Stimulated activated CD4-positive, alpha-beta T cell treated with anti-CD3 and anti-CD28 coated beads, Interleukin-15, amount 100 ng/mL, for 24 hours (primary cell): ENCODE results near the gene KRTAP22-1.

Experiments used
- DNase-seq: peaks from one replicate; pipeline ENCODE4 v3.0.0-alpha.2; 2020

Gene KRTAP22-1

GRCh38 chr21:30600787-30601186 lies at the start of gene KRTAP22-1:
Gene KRTAP22-1 (plus strand): TSS chr21:30601087.
- no peak for DNase-seq

DNA sequence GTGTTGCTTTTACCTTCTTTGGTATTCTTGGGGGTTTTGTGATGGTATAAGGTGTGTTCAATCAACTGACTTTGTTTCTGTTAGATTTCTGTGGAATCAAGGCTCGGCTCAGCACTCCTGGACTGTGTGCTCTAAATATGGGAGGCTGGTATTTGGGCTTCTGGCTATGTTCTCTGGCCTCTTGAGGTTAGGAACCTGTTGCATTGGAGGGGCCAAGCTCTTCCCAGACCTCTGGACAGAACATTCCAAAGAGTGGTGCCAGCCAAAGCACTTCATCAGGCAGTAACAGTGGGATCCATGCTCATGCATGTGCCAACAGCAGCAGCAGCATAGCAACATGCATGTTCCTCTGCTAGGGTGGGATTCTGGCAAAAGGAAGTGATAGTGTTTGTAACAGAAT lies 48.1 kb upstream of the KRTAP22-1 start:
- no peak for DNase-seq

GRCh38 chr21:30555095-30555494 lies 45.8 kb upstream of the KRTAP22-1 start:
- no peak for DNase-seq

DNA sequence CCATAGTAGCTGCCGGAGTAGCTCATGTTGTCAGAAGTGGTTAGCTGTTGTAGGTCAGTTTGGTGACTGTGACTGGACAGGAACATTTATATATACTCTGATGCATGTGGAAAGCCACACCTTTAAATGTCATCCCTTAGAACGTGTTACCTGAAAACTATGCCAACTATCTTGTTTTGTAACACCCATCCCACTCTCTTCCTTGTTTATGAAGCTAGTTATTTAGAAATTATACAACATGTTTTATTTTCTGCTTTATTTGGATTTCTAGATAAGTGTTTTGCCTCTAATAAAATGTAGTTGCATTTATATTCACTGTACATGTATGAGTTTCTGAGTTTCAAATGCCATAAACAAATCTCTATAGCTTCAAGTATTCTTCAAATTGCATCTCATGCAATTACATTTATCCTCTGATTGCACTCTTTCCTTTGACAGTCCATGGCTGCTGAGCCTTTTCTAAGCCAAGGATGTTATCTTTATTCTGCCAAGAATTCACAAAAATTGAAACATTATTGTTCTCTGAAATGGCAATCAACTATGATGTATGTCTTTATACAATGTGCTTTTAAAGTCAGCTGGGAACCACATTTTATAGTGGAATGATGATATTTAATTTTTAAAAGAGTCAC lies 39.5 kb upstream of the KRTAP22-1 start, which contains the start of gene KRTAP19-7:
Gene KRTAP19-7 (minus strand): TSS at position 51 of the 632 bp plus-strand sequence. CDS start 25 bp downstream, at position 26.
- no peak for DNase-seq

DNA sequence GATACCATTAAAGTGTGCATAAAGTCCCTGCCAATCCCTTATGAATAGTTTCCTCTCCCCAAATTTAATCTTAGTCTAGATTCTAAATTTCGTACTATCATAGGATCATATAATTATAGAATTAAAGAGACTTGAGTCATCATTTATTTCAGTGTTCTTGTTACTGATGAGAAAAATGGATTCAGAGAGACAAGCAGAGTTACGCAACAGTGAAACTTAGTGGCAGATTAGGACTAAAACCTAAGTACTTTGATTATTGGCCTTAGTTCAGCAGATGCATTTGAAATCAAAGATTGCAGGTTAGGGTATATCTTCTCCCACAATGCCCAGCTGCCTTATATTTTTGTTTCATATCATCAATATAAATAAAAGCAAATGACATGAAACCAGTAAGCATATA lies 38.9 kb upstream of the KRTAP22-1 start:
- DNase-seq = no peak

- DNase-seq = no peak
Measured at GRCh38 chr21:30563072-30563471, 37.8 kb upstream of the KRTAP22-1 start.

- DNase-seq = no peak
Measured at GRCh38 chr21:30563630-30564029, 37.3 kb upstream of the KRTAP22-1 start.

DNA sequence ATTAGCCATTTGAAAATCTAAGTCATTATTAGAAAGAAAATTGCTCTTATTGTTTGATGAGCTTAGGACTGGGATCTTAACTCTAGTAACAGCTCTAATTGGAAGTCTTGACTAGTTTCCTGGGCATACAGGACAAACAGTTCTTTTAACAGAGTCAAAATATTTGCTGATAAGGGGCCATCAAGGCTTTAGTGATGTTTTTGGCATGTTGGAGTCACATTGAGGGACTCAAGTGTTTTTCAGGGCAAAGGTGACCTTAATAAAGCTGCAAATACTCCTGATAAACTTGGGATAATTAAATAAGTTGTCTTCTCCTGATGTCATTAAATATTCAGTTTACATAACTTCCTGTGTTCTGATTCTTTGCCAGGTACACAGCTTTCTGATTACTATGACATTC lies 33.3 kb upstream of the KRTAP22-1 start:
- DNase-seq = no peak

- no peak for DNase-seq
Measured at GRCh38 chr21:30577766-30578165, 23.1 kb upstream of the KRTAP22-1 start.

GRCh38 chr21:30579346-30579745 lies 21.5 kb upstream of the KRTAP22-1 start:
- DNase-seq = no peak

GRCh38 chr21:30580132-30580531 lies 20.8 kb upstream of the KRTAP22-1 start:
- DNase-seq = no peak

- no peak for DNase-seq
Measured at GRCh38 chr21:30582870-30583269, 18.0 kb upstream of the KRTAP22-1 start.

GRCh38 chr21:30590297-30590696 lies 10.6 kb upstream of the KRTAP22-1 start, which contains the start of gene KRTAP22-2:
Gene KRTAP22-2 (minus strand): TSS chr21:30590397.
- no peak for DNase-seq

GRCh38 chr21:30592140-30592539 lies 8.7 kb upstream of the KRTAP22-1 start, which contains the start of gene KRTAP6-3:
Gene KRTAP6-3 (plus strand): TSS chr21:30592440. CDS start chr21:30592446, 6 bp downstream.
- DNase-seq = no peak

- DNase-seq = no peak
Measured at GRCh38 chr21:30598802-30599201, 2.1 kb upstream of the KRTAP22-1 start, which contains the start of gene KRTAP6-2. Gene KRTAP6-2 (minus strand): TSS chr21:30598902. CDS start chr21:30598874, 28 bp downstream.

DNA sequence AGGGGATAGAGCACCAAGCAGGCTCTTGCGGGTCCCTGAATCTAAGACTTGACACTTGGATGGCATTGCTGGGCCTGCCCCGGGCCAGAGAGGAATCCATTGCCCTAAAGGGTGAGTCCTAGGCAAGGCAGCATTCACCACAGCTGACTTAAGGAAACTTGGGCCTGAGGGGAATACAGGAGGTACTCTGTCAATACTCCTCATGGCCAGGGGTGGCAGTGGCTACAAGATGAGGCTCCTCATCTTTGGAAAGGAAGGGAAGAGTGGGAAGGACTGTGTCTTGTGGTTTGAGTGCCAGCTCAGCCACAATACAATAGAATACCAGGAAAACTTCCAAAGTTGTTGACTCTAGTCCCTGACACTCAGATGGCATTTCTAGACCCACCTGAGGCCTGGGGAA lies 5.1 kb downstream of the KRTAP22-1 start:
- DNase-seq = no peak

GRCh38 chr21:30612132-30612531 lies 11.2 kb downstream of the KRTAP22-1 start:
- DNase-seq = no peak

DNA sequence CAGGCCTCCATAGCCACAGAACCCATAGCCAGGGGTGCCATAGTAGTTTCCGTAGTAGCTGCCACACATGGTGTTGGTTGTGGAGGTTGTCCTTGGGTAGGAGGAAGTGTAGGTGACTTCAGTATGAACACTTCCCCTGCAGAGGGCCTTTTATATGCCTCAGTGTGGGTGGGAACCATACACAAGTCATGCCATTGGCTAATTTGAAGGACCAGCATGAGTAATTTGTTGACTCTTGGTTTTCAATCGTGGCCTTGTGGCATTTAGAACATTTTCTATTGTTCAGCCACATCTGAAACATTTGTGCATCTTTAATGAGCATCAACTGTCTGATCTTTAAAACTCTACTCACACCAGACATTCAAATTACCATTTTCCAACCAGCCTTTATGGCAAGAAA lies 12.9 kb downstream of the KRTAP22-1 start, which contains the start of gene KRTAP6-1:
Gene KRTAP6-1 (minus strand): TSS at position 95 of the 400 bp plus-strand sequence. CDS start 26 bp downstream, at position 69.
- DNase-seq = no peak

- DNase-seq = no peak
Measured at GRCh38 chr21:30615199-30615598, 14.3 kb downstream of the KRTAP22-1 start.

- no peak for DNase-seq
Measured at GRCh38 chr21:30616125-30616524, 15.2 kb downstream of the KRTAP22-1 start, which contains the start of gene KRTAP20-1. Gene KRTAP20-1 (plus strand): TSS chr21:30616425. CDS start chr21:30616455, 30 bp downstream.

DNA sequence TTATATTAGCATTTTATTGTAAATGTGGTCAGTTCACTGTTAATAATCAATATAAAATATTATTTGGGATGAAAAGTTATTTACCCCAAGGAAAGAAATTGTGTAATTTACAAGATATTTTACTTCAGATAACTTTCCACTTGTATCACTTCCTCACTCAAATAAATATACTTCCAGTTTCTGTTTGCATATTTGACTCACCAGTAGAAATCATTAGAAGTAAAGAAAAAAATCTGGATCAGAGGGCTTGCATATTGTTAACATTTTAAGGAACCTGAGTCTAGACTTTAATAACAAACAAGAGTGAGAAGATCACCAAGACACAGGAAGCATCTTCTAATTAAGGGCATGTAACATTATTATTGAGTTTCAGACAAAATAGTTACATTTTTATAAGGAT lies 19.2 kb downstream of the KRTAP22-1 start:
- DNase-seq = no peak

DNA sequence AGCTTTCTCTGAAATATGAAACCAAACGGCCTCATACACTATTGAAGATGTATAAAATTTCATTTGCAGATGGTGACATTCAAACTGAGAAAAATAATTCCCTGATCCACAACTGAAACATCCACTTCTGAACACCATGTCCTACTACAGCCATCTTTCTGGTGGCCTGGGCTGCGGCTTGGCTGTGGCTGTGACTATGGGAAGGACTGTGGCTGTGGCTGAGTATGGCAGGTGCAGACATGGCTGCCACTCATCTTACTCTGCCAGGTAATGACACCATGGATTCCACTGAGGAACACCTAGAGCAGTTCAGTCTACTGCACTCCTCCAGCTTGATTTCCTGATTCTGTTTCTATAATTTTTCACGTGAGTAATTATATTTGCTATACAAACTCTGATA lies 19.6 kb downstream of the KRTAP22-1 start, which contains the start of gene KRTAP20-4:
Gene KRTAP20-4 (plus strand): TSS at position 106 of the 400 bp plus-strand sequence.
- DNase-seq = no peak

GRCh38 chr21:30623362-30623761 lies 22.5 kb downstream of the KRTAP22-1 start:
- no peak for DNase-seq

DNA sequence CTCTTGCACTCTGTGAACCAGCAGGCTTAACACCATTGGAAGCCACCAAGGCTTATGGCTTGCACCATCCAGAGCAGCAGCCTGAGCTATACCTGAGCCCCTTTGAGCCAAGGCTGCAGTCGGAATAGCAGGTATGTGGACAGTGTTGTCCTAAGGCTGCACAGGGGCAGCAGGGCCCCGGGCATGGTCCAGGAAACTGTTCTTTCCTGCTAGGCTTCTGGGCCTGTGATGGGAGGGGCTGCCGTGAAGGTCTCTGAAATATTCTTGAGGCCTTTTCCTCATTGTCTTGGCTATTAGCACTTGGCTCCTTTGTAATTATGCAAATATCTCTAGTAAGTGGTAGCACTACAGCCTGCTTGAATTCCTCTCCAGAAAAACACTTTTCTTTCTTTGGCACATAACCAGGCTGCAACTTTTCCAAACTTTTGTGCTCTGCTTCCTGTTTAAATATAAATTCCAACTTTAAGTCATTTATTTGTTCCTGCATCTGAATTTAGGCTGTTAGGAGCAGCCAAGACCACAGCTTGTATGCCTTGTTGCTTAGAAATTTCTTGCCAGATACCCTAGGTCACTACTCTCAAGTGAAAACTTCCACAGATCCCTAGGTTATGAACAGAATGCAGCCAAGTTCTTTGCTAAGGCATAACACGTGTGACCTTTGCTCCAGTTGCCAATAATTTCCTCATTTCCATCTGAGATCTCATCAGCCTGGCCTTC lies 24.7 kb downstream of the KRTAP22-1 start:
- DNase-seq = no peak
